OCI-LY1 (cell line): Measurements from ENCODE around the gene FLYWCH1.

Source experiments
- CTCF ChIP-seq: fragments of 200-600 bp; sonication (generic), shearing (Covaris generic); IDR thresholded peaks from 2 replicates; pipeline ENCODE4 v1.5.1; 2017; ENCODE audit warnings: mild to moderate bottlenecking, antibody characterized with exemption, low read length, moderate library complexity, mixed read lengths
- EZH2 ChIP-seq: fragments of 200-600 bp; sonication (generic), shearing (Covaris generic); IDR thresholded peaks from 2 replicates; pipeline ENCODE4 v1.8.0; 2017; ENCODE audit warnings: borderline replicate concordance, mixed run types, mild to moderate bottlenecking, antibody characterized with exemption, low read length, moderate library complexity, mixed read lengths

- no peak for TF ChIP-seq CTCF
- no peak for TF ChIP-seq EZH2
These were observed 80.8 kb downstream of the FLYWCH1 start for GRCh38 chr16:2992383-2993081.
